Transverse colon (tissue), 4 donors: ENCODE measurements around the gene RPLP2. TPM values are rescaled to one million over a fixed set of nuclear protein-coding genes. Genes with fewer than 3 reads are reported as not detected.

Source experiments
- DNase-seq: peaks from one replicate; pipeline ENCODE4 v3.0.0-alpha.2; 2019
- H3K27ac ChIP-seq, 4 donors: fragments of 200-600 bp; sonication (generic); 2 replicates each; pipeline ENCODE4 v1.5.1; 2016 to 2018; ENCODE audit warnings: inconsistent platforms in 4 of 4
- H3K27me3 ChIP-seq: fragments of 200-600 bp; sonication (generic); 2 replicates; pipeline ENCODE4 v1.5.1; 2017; ENCODE audit warnings: inconsistent platforms
- H3K36me3 ChIP-seq, 4 donors: fragments of 200-600 bp; sonication (generic); 2 replicates each; pipeline ENCODE4 v1.5.1; 2017 to 2019; ENCODE audit warnings: inconsistent platforms in 4 of 4
- H3K4me1 ChIP-seq, 4 donors: fragments of 200-600 bp; sonication (generic); 2 replicates each; pipeline ENCODE4 v1.5.1; 2017 to 2020; ENCODE audit warnings: inconsistent platforms in 4 of 4
- H3K4me3 ChIP-seq, 4 donors: fragments of 200-600 bp; sonication (generic); 1 replicate in 1 of 4; 2 replicates in 3 of 4; pipeline versions ENCODE4 v1.5.1 to v1.6.1; 2017 to 2019; ENCODE audit warnings: inconsistent platforms in 4 of 4
- H3K9me3 ChIP-seq, 2 donors: fragments of 200-600 bp; sonication (generic); 2 replicates each; pipeline ENCODE4 v1.5.1; 2017 to 2019; ENCODE audit warnings: inconsistent platforms in 2 of 2
- EP300 ChIP-seq: sonication (generic); formaldehyde crosslinking; IDR thresholded peaks from one replicate; pipeline ENCODE4 v1.6.1; 2017; ENCODE audit warnings: antibody characterized with exemption, low read depth
- POLR2A ChIP-seq: fragments of 450-650 bp; IDR thresholded peaks from one replicate; pipeline ENCODE4 v1.6.1; 2016; ENCODE audit warnings: antibody characterized with exemption, mild to moderate bottlenecking, moderate library complexity
- POLR2AphosphoS5 ChIP-seq, 3 donors: sonication (generic); formaldehyde crosslinking; IDR thresholded peaks; one replicate each; pipeline ENCODE4 v1.6.1; 2016; ENCODE audit warnings: antibody characterized with exemption in 3 of 3
- WGBS, 2 donors: methylation state at CpG; one replicate each; pipeline ENCODE4 v1.1.5; 2018; ENCODE audit warnings: low coverage in 1 of 2; 5-methylcytosine and 5-hydroxymethylcytosine counted together
- in situ Hi-C, 4 donors: fragments of 200-750 bp; cut with MboI; loops; one replicate each; pipeline versions ENCODE4 v1.15.0 to v1.15.1; 2017; ENCODE audit warnings: low sequenced_read_pairs in 3 of 4, low pct_ligation_motif_present in 1 of 4, low pct_unique_long_range_greater_than_20kb in 1 of 4
- intact Hi-C: fragments of 100-400 bp; cut with DNase I; formaldehyde crosslinking; loops from one replicate; pipeline ENCODE4 v1.15.1; 2023; ENCODE audit warnings: low total_unique reads
- total RNA-seq, 4 donors: library from RNA; depleted of rRNA; stranded (reverse); fragments of >200 nt; gene quantifications; one replicate each; pipeline ENCODE4 v1.1.0, GENCODE V29; 2016
- TF ChIP-seq, protein P1 (sequence below), 5 experiments: fragments of 200-600 bp in 3 of 5; fragments of 450-650 bp in 2 of 5; sonication (generic) in 3 of 5; IDR thresholded peaks; 1 replicate in 2 of 5; 2 replicates in 3 of 5; pipeline ENCODE4 v1.5.1; 2016 to 2017; ENCODE audit warnings: antibody characterized with exemption in 5 of 5, inconsistent platforms in 3 of 5, mild to moderate bottlenecking in 2 of 5, moderate library complexity in 1 of 5

RPLP2 gene
- total RNA-seq, 4 donors from 2014 or later, result 273 to 670 (median 466) TPM

DNA sequence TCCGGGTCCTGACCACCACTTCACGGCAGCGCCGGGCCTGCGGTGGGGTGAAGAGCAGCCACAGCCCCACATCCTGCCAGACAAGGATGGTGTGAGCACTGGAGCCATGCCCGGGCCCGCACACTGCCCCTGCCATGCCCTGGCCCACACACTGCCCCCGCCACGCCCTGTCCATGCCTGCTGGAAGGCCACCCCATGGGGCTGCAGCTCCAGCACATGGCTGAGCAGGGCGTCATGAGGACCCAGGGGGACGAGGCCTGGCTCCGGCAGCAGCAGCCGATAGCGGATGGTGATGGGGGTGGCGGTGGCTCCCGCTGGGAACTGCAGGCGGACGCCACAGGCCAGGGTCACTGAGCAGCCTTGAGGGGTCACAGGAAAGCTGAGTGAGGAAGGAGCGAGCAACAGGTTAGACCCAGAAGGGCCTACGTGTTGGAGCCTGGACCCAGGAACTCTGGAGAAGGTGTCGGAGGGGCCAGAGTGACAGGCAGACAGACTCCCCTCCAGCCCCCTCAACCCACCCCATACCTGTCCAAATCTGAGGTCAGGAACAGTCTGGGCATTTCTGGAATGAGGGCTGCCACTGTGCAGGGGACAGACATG is 7.6 kb upstream of the RPLP2 start:
- no peaks in the 10 kb centered on the region for H3K36me3 ChIP-seq
- peaks cover 14 to 29% (median 22%) of the 10 kb centered on the region in 4 donors for H3K4me1 ChIP-seq
- intact Hi-C loops, result no loop called here
- no peaks in the 10 kb centered on the region for H3K9me3 ChIP-seq
- in situ Hi-C loops, result no loop called here
- DNase-seq, result no peak
- H3K4me3 ChIP-seq, result no peak overlapping the region
- no peak overlapping the region for H3K27ac ChIP-seq
- 97% methylated on average over 18 of the region's 21 CpGs; no CpG with 5 or more reads in 1 of the 2 donors for WGBS, 2 donors
- TF ChIP-seq POLR2AphosphoS5 (IDR thresholded peaks at IDR 0.05) (no peak), POLR2A (no peak), EP300 (no peak)
- TF ChIP-seq, protein P1, sequence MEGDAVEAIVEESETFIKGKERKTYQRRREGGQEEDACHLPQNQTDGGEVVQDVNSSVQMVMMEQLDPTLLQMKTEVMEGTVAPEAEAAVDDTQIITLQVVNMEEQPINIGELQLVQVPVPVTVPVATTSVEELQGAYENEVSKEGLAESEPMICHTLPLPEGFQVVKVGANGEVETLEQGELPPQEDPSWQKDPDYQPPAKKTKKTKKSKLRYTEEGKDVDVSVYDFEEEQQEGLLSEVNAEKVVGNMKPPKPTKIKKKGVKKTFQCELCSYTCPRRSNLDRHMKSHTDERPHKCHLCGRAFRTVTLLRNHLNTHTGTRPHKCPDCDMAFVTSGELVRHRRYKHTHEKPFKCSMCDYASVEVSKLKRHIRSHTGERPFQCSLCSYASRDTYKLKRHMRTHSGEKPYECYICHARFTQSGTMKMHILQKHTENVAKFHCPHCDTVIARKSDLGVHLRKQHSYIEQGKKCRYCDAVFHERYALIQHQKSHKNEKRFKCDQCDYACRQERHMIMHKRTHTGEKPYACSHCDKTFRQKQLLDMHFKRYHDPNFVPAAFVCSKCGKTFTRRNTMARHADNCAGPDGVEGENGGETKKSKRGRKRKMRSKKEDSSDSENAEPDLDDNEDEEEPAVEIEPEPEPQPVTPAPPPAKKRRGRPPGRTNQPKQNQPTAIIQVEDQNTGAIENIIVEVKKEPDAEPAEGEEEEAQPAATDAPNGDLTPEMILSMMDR (IDR thresholded peaks at IDR 0.05), result no peak
- no peaks in the 10 kb centered on the region for H3K27me3 ChIP-seq

DNA sequence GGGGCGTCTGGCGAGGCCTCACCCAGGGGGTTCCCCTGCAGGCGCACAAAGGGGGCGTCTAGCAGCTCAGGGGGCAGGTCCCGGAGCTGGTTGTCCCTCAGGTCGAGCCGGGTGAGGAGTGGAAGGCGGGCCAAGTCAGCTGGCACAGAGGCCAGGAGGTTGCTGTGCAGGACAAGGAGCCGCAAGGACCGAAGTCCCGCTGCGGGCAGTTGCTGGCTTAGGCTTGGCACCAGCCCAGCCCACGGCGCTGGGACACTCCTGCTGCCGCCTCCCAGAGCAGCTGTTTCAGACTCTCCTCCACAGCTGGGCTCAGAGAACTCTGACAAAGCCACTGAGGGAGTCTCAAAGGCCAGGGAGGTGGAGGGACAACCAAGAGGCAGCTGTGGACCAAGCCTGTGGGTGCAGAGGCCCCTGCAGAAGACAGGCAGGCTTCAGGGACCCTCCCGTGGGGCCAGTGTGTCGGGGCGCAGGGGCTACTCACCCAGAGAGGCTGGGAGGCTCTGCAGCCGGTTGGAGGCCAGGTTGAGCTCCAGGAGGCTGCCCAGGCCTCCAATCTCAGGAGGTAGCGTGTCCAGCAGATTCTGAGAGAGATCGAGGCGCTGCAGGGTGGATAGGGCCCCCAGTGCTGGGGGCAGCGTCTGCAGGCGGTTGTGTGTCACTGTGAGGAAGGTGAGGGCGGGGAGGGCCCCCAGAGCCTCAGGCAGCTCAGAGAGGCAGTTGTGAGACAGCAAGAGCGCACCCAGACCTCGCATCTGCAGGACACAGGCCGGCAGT is 6.9 kb upstream of the RPLP2 start:
- TF ChIP-seq POLR2A, result no peak
- TF ChIP-seq EP300, result no peak
- TF ChIP-seq, protein P1 (IDR thresholded peaks at IDR 0.05), result no peak
- TF ChIP-seq POLR2AphosphoS5 (IDR thresholded peaks at IDR 0.05), result no peak
- 92% methylated on average over 24 of the region's 28 CpGs; no CpG with 5 or more reads in 1 of the 2 donors for WGBS, 2 donors
- in situ Hi-C loops, result no loop called here

DNA sequence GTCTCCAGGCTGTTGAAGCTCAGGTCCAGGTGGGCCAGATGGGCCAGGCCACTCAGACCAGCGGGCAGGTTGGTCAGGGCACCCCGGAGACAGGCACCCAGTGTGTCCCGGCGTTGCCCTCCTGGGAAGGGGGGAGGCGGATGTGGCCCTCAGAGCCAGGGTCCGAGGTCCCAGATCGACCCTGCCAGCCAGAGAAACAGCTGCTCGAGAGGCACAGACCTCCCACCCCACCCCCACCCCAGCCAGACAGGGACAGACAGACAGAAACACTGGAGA is 6.4 kb upstream of the RPLP2 start:
- intact Hi-C loops, result no loop called here
- H3K9me3 ChIP-seq, result no peaks in the 10 kb centered on the region
- H3K27ac ChIP-seq, result no peak overlapping the region
- peaks cover 15 to 32% (median 27%) of the 10 kb centered on the region in 4 donors for H3K4me1 ChIP-seq
- WGBS, 2 donors, result 95% methylated on average over 7 of the region's 8 CpGs; no CpG with 5 or more reads in 1 of the 2 donors
- no peaks in the 10 kb centered on the region for H3K36me3 ChIP-seq
- H3K4me3 ChIP-seq, result no peak overlapping the region
- TF ChIP-seq POLR2AphosphoS5 (IDR thresholded peaks at IDR 0.05) (no peak), EP300 (no peak), POLR2A (no peak)
- TF ChIP-seq, protein P1 (IDR thresholded peaks at IDR 0.05), result no peak
- no peaks in the 10 kb centered on the region for H3K27me3 ChIP-seq
- in situ Hi-C loops, result no loop called here
- no peak for DNase-seq

More for the DNA sequence above, 6.9 kb upstream of the RPLP2 start:
- Histone ChIP-seq H3K4me1 (peaks cover 14 to 29% (median 24%) of the 10 kb centered on the region in 4 donors), H3K27ac (no peak overlapping the region), H3K36me3 (no peaks in the 10 kb centered on the region), H3K27me3 (no peaks in the 10 kb centered on the region), H3K9me3 (no peaks in the 10 kb centered on the region), H3K4me3 (no peak overlapping the region)
- intact Hi-C loops, result no loop called here
- no peak for DNase-seq

DNA sequence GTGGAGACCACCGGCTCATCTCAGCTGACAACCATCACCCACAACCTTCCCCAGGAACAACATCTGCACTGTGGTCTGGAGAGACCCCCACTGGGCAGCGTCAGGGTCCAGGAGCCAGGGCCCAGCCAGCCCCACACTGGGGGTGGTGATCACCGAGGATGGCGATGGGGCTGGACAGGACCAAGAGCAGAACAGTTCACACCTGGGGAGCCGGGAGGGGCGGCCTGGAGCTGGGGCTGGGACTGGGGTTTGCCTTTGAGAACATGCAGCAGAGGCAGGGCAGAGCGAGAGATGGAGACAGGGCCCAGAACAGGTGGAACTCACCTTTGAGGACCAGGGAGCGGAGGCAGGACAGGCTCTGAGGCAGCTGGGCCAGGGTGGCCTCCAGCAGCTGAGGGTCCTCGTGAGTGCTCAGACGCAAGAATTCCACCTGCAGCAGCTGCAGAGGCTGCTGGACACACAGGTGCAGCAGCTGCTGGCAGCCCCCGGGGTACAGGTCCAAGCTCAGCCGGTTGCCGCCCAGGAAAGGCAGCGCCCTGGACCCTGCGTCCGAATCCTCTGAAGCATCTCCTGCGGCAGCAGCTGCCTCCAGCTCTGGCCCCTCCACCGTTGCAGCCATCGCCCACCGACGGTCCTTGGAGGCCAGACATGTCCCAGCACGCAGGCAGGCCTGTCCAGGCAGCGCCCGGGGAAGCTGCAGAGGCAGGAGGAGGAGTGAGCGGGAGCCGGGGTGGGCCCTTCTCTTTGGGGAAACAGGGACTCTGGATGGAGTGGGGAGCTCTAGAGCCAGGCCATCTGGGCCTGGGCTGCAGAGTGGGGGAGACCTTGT is 5.8 kb upstream of the RPLP2 start:
- WGBS, 2 donors, result 35% methylated on average over 22 of the region's 26 CpGs; no CpG with 5 or more reads in 1 of the 2 donors
- in situ Hi-C loops, result no loop called here
- TF ChIP-seq, protein P1 (IDR thresholded peaks at IDR 0.05), result no peak
- TF ChIP-seq POLR2A, result no peak

More for the DNA sequence above, 5.8 kb upstream of the RPLP2 start:
- peak overlapping the region; percentile 87 to 93 (median 92) for H3K27ac ChIP-seq
- intact Hi-C loops, result no loop called here
- no peaks in the 10 kb centered on the region for H3K9me3 ChIP-seq
- H3K4me3 ChIP-seq, result peak overlapping the region in 3 of 4 donors; percentile 50 to 76 (median 58)
- no peak for DNase-seq
- no peaks in the 10 kb centered on the region for H3K36me3 ChIP-seq
- H3K4me1 ChIP-seq, result peaks cover 18 to 34% (median 30%) of the 10 kb centered on the region in 4 donors
- H3K27me3 ChIP-seq, result no peaks in the 10 kb centered on the region
